BE2C (cell line): Measurements from ENCODE around the gene ADGRD2.
A peak's percentile ranks its signal among the peaks of the same experiment; 100 is the strongest.

Experiments
- DNase-seq: peaks from one replicate; pipeline ENCODE4 v3.0.0-alpha.2; 2020
- H3K27me3 ChIP-seq: fragments of 250-450 bp; sonication (Bioruptor Pico); 2 replicates; pipeline ENCODE4 v1.5.1; 2020; ENCODE audit warnings: mild to moderate bottlenecking
- H3K36me3 ChIP-seq: fragments of 250-450 bp; sonication (Bioruptor Pico); 2 replicates; pipeline ENCODE4 v1.5.1; 2020; ENCODE audit warnings: mild to moderate bottlenecking
- H3K4me1 ChIP-seq: fragments of 250-450 bp; sonication (Bioruptor Pico); 2 replicates; pipeline ENCODE4 v1.5.1; 2020
- H3K4me3 ChIP-seq: 2 replicates; pipeline ENCODE4 v1.5.1; 2011; ENCODE audit warnings: low read depth, low read length
- H3K9me3 ChIP-seq: fragments of 250-450 bp; sonication (Bioruptor Pico); 2 replicates; pipeline ENCODE4 v1.5.1; 2020
- CTCF ChIP-seq: IDR thresholded peaks from 2 replicates; pipeline ENCODE4 v1.5.1; 2012; ENCODE audit warnings: mild to moderate bottlenecking, low read depth, low read length

Gene ADGRD2

GRCh38 chr9:124453586-124454191 lies 3.4 kb downstream of the ADGRD2 start:
- Histone ChIP-seq H3K4me1 (no peaks in the 10 kb centered on the region), H3K36me3 (no peaks in the 10 kb centered on the region), H3K27me3 (peaks cover 8% of the 10 kb centered on the region), H3K4me3 (no peak overlapping the region), H3K9me3 (no peaks in the 10 kb centered on the region)
- no peak for DNase-seq
- TF ChIP-seq CTCF: no peak

GRCh38 chr9:124454296-124454695 lies 4.0 kb downstream of the ADGRD2 start:
- Histone ChIP-seq H3K36me3 (no peaks in the 10 kb centered on the region), H3K9me3 (no peaks in the 10 kb centered on the region), H3K4me3 (no peak overlapping the region), H3K4me1 (no peaks in the 10 kb centered on the region), H3K27me3 (peaks cover 8% of the 10 kb centered on the region)
- DNase-seq: no peak
- no peak for TF ChIP-seq CTCF

GRCh38 chr9:124454791-124455443 lies 4.7 kb downstream of the ADGRD2 start:
- DNase-seq: peak; percentile 41
- no peak for TF ChIP-seq CTCF
- no peak overlapping the region for H3K4me3 ChIP-seq
- H3K9me3 ChIP-seq: no peaks in the 10 kb centered on the region
- peaks cover 8% of the 10 kb centered on the region for H3K27me3 ChIP-seq
- no peaks in the 10 kb centered on the region for H3K4me1 ChIP-seq
- no peaks in the 10 kb centered on the region for H3K36me3 ChIP-seq

GRCh38 chr9:124455820-124456219 lies 5.6 kb downstream of the ADGRD2 start:
- no peak for DNase-seq
- H3K27me3 ChIP-seq: peaks cover 8% of the 10 kb centered on the region

GRCh38 chr9:124456341-124457078 lies 6.3 kb downstream of the ADGRD2 start:
- no peak for TF ChIP-seq CTCF
- Histone ChIP-seq H3K4me3 (no peak overlapping the region), H3K9me3 (no peaks in the 10 kb centered on the region), H3K4me1 (no peaks in the 10 kb centered on the region), H3K27me3 (peaks cover under 1% of the 10 kb centered on the region; the same call in 1 of the 2 replicates), H3K36me3 (no peaks in the 10 kb centered on the region)
- DNase-seq: no peak

More at GRCh38 chr9:124455820-124456219, 5.6 kb downstream of the ADGRD2 start:
- H3K36me3 ChIP-seq: no peaks in the 10 kb centered on the region
- no peak for TF ChIP-seq CTCF
- H3K4me1 ChIP-seq: no peaks in the 10 kb centered on the region
- H3K9me3 ChIP-seq: no peaks in the 10 kb centered on the region
- H3K4me3 ChIP-seq: no peak overlapping the region
